NB4 (cell line): ENCODE results near the gene ARMC5.

Experiments
- DNase-seq: peaks from one replicate; pipeline ENCODE4 v3.0.0; 2010; ENCODE audit warnings: low read depth
- H3K4me3 ChIP-seq: one replicate; pipeline ENCODE4 v1.5.1; 2011; ENCODE audit warnings: mild to moderate bottlenecking, low read depth, low read length, moderate library complexity
- MAX ChIP-seq: IDR thresholded peaks from 2 replicates; pipeline ENCODE4 v1.6.1; 2011; ENCODE audit warnings: low read depth, low read length
- MYC ChIP-seq: IDR thresholded peaks from 2 replicates; pipeline ENCODE4 v1.6.1; 2011; ENCODE audit warnings: low read depth, low read length
- POLR2A ChIP-seq: IDR thresholded peaks from 2 replicates; pipeline ENCODE4 v1.6.1; 2011; ENCODE audit warnings: mild to moderate bottlenecking; ENCODE audit not compliant: insufficient read length; ENCODE audit errors: extremely low read depth
- TF ChIP-seq, protein P1 (sequence below): IDR thresholded peaks from one replicate; pipeline ENCODE4 v1.5.1; 2012; ENCODE audit warnings: low read depth, low read length

The ARMC5 gene

DNA sequence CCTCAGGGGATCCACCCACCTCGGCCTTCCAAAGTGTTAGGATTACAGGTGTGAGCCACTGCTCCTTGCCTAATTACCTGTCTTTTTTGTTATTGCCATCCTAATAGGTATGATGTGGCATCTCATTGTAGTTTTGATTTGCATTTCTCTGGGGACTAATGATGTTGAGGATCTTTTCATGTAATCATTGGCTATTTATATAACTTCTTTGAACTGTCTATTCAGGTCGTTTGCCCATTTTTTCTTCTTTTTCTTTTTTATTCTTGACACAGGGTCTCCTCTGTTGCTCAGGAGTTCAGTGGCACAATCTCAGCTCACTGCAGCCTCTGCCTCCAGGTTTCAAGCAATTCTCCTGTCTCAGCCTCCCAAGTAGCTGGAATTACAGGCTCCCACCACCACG lies 11.3 kb downstream of the ARMC5 start:
- H3K4me3 ChIP-seq = no peak overlapping the region
- TF ChIP-seq POLR2A (no peak), MYC (no peak), MAX (no peak)
- TF ChIP-seq, protein P1, sequence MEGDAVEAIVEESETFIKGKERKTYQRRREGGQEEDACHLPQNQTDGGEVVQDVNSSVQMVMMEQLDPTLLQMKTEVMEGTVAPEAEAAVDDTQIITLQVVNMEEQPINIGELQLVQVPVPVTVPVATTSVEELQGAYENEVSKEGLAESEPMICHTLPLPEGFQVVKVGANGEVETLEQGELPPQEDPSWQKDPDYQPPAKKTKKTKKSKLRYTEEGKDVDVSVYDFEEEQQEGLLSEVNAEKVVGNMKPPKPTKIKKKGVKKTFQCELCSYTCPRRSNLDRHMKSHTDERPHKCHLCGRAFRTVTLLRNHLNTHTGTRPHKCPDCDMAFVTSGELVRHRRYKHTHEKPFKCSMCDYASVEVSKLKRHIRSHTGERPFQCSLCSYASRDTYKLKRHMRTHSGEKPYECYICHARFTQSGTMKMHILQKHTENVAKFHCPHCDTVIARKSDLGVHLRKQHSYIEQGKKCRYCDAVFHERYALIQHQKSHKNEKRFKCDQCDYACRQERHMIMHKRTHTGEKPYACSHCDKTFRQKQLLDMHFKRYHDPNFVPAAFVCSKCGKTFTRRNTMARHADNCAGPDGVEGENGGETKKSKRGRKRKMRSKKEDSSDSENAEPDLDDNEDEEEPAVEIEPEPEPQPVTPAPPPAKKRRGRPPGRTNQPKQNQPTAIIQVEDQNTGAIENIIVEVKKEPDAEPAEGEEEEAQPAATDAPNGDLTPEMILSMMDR = no peak
- no peak for DNase-seq

GRCh38 chr16:31471241-31471874 lies 12.1 kb downstream of the ARMC5 start:
- peak overlapping the region; percentile 14 for H3K4me3 ChIP-seq
- TF ChIP-seq MYC = no peak
- TF ChIP-seq, protein P1 = no peak
- no peak for TF ChIP-seq POLR2A
- no peak for TF ChIP-seq MAX
- no peak for DNase-seq

DNA sequence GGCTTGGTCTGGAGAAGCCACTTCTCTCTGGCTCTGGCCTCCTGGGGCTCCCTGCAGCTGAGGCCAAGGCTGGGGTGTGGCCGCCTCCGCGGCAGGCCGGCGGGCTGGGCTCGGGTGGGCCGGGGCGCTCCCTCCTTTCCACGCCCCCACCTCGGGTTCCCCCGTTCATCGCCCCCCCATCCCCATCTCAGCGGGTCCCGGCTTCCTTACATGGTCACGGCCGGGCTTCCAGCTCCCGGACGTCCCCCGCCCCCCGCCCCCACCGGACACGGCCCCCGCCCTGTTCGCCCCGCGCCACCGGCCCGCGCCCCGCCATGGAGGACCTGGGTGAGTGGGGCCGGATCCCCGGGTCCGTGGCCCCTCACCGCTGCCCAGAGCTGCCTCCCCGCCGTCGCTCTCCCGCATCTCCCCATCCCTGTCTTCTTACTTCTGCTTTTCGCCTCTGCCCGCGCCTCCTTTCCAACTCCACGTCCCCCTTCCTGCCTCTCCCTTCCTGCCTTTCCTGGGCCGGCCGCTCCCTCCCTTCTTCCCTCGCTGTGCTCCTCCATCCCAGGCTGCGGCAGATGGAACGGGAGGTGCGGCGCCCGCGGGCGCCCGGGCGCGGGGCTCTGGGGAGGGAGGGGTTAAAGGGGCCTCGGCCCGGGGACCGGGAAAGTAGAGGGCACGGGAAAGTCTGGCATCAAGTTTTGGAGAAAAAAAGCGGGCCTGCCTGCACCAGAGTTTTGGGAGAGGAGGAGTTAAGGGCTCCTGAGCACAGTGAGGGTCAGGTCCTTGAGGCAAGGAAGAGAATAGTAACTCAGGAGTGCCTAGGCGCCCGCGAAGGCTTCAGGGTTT lies 12.8 kb downstream of the ARMC5 start, which contains the start of gene TGFB1I1:
Gene TGFB1I1, plus strand, starts transcription at position 278 of the 834 bp plus-strand sequence. Its CDS starts 37 bp downstream, at position 315.
- peak within 1 kb of the TSS; percentile 16 for H3K4me3 ChIP-seq
- TF ChIP-seq POLR2A = no peak
- DNase-seq = peak; percentile 87

DNA sequence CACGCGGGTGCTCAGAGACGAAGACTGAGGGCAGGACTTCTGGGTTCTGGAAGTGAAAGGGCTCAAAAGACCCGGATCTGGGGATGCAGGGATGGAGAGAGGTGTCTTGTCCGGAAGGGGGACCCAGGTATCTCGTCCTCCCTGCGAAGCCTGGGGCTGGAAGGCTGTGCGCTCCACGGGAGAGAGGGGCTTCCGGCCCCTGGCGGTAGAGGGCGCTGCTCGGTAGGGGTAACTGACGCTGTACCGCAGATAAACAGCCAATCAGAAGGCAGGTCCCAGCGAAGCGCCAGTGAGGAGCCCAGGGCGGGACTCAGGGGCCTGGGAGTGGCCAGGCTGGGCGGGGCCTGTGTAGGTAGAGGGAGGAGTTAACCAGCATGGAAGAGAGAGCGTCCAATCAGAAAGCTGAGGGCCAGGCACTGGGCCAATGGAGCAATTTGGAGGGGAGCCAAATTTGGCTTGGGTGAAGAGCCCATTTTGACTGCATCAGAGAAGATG lies 13.5 kb downstream of the ARMC5 start:
- no peak overlapping the region for H3K4me3 ChIP-seq
- no peak for TF ChIP-seq MAX
- TF ChIP-seq, protein P1 = peak; percentile 7
- DNase-seq = peak; percentile 64

GRCh38 chr16:31473264-31473984 lies 14.1 kb downstream of the ARMC5 start:
- no peak for DNase-seq
- no peak overlapping the region for H3K4me3 ChIP-seq
- no peak for TF ChIP-seq MYC

DNA sequence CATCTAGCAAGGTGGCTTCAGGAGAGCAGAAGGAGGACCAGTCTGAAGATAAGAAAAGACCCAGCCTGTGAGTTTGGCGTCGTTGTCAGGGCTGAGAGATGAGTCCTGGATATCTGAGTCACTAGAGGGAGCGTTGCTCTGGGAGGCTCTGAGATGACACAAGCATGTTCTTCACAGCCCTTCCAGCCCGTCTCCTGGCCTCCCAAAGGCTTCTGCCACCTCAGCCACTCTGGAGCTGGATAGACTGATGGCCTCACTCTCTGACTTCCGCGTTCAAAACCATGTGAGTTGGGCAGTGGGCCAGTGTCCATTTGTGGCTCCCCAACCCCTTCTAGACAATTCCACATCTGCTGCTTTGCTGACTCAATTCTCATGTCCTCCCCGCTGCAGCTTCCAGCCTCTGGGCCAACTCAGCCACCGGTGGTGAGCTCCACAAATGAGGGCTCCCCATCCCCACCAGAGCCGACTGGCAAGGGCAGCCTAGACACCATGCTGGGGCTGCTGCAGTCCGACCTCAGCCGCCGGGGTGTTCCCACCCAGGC lies 14.9 kb downstream of the ARMC5 start:
- peak; percentile 40 for DNase-seq
- TF ChIP-seq MAX (no peak), POLR2A (no peak), MYC (no peak)
- TF ChIP-seq, protein P1 = no peak
- H3K4me3 ChIP-seq = no peak overlapping the region
